HUES48 (cell line): ENCODE results near the gene GABRB2.

Source experiments
- H3K27ac ChIP-seq: one replicate; pipeline ENCODE4 v1.7.0; 2013; ENCODE audit warnings: low read depth, low read length, inconsistent platforms
- H3K27me3 ChIP-seq: 2 replicates; pipeline ENCODE4 v1.6.1; 2013; ENCODE audit warnings: mild to moderate bottlenecking, low read length; ENCODE audit not compliant: control insufficient read depth, insufficient read depth
- H3K36me3 ChIP-seq: 2 replicates; pipeline ENCODE4 v1.6.1; 2013; ENCODE audit warnings: low read length; ENCODE audit not compliant: control insufficient read depth, insufficient read depth
- H3K4me1 ChIP-seq: 2 replicates; pipeline ENCODE4 v1.6.1; 2013; ENCODE audit warnings: mild to moderate bottlenecking, low read length; ENCODE audit not compliant: control insufficient read depth, insufficient read depth
- H3K4me3 ChIP-seq: 2 replicates; pipeline ENCODE4 v1.5.1; 2013; ENCODE audit warnings: mild to moderate bottlenecking, low read depth, low read length
- H3K9ac ChIP-seq: 2 replicates; pipeline ENCODE4 v1.6.1; 2013; ENCODE audit warnings: mild to moderate bottlenecking, low read depth, low read length, moderate library complexity
- H3K9me3 ChIP-seq: 2 replicates; pipeline ENCODE4 v1.6.1; 2013; ENCODE audit warnings: low read length; ENCODE audit not compliant: control insufficient read depth, insufficient read depth

GABRB2 gene

GRCh38 chr5:161412792-161413191 lies 133.7 kb downstream of the GABRB2 start:
- no peaks in the 10 kb centered on the region for H3K9me3 ChIP-seq
- H3K9ac ChIP-seq: no peak overlapping the region
- no peaks in the 10 kb centered on the region for H3K36me3 ChIP-seq
- no peaks in the 10 kb centered on the region for H3K4me1 ChIP-seq
- H3K27ac ChIP-seq: no peak overlapping the region
- no peak overlapping the region for H3K4me3 ChIP-seq
- H3K27me3 ChIP-seq: no peaks in the 10 kb centered on the region

- no peak overlapping the region for H3K9ac ChIP-seq
- H3K4me3 ChIP-seq: no peak overlapping the region
- H3K27me3 ChIP-seq: no peaks in the 10 kb centered on the region
- H3K4me1 ChIP-seq: no peaks in the 10 kb centered on the region
- no peak overlapping the region for H3K27ac ChIP-seq
- H3K36me3 ChIP-seq: no peaks in the 10 kb centered on the region
- H3K9me3 ChIP-seq: no peaks in the 10 kb centered on the region
Measured at GRCh38 chr5:161411156-161411555, 135.4 kb downstream of the GABRB2 start.

- H3K27me3 ChIP-seq: no peaks in the 10 kb centered on the region
- H3K36me3 ChIP-seq: no peaks in the 10 kb centered on the region
- no peaks in the 10 kb centered on the region for H3K4me1 ChIP-seq
- no peak overlapping the region for H3K9ac ChIP-seq
- no peak overlapping the region for H3K4me3 ChIP-seq
- no peak overlapping the region for H3K27ac ChIP-seq
- no peaks in the 10 kb centered on the region for H3K9me3 ChIP-seq
Measured at GRCh38 chr5:161410640-161411039, 135.9 kb downstream of the GABRB2 start.

- H3K27ac ChIP-seq: no peak overlapping the region
- no peaks in the 10 kb centered on the region for H3K36me3 ChIP-seq
- no peaks in the 10 kb centered on the region for H3K9me3 ChIP-seq
- no peak overlapping the region for H3K9ac ChIP-seq
- no peaks in the 10 kb centered on the region for H3K4me1 ChIP-seq
- H3K27me3 ChIP-seq: no peaks in the 10 kb centered on the region
- no peak overlapping the region for H3K4me3 ChIP-seq
Measured at GRCh38 chr5:161409471-161409870, 137.1 kb downstream of the GABRB2 start.

GRCh38 chr5:161406880-161407279 lies 139.6 kb downstream of the GABRB2 start:
- H3K9me3 ChIP-seq: no peaks in the 10 kb centered on the region
- H3K9ac ChIP-seq: no peak overlapping the region
- no peaks in the 10 kb centered on the region for H3K36me3 ChIP-seq
- H3K27me3 ChIP-seq: no peaks in the 10 kb centered on the region
- no peak overlapping the region for H3K4me3 ChIP-seq
- H3K4me1 ChIP-seq: no peaks in the 10 kb centered on the region
- H3K27ac ChIP-seq: no peak overlapping the region

- Histone ChIP-seq H3K9me3 (no peaks in the 10 kb centered on the region), H3K36me3 (no peaks in the 10 kb centered on the region), H3K4me3 (no peak overlapping the region), H3K27ac (no peak overlapping the region), H3K4me1 (no peaks in the 10 kb centered on the region), H3K9ac (no peak overlapping the region), H3K27me3 (no peaks in the 10 kb centered on the region)
Measured at GRCh38 chr5:161403996-161404395, 142.5 kb downstream of the GABRB2 start.

GRCh38 chr5:161403121-161403520 lies 143.4 kb downstream of the GABRB2 start:
- Histone ChIP-seq H3K36me3 (no peaks in the 10 kb centered on the region), H3K27me3 (no peaks in the 10 kb centered on the region), H3K4me3 (no peak overlapping the region), H3K4me1 (no peaks in the 10 kb centered on the region), H3K9ac (no peak overlapping the region), H3K27ac (no peak overlapping the region), H3K9me3 (no peaks in the 10 kb centered on the region)

GRCh38 chr5:161400583-161400982 lies 145.9 kb downstream of the GABRB2 start:
- Histone ChIP-seq H3K9ac (no peak overlapping the region), H3K27ac (no peak overlapping the region), H3K4me1 (no peaks in the 10 kb centered on the region), H3K36me3 (no peaks in the 10 kb centered on the region), H3K27me3 (no peaks in the 10 kb centered on the region), H3K4me3 (no peak overlapping the region), H3K9me3 (no peaks in the 10 kb centered on the region)

DNA sequence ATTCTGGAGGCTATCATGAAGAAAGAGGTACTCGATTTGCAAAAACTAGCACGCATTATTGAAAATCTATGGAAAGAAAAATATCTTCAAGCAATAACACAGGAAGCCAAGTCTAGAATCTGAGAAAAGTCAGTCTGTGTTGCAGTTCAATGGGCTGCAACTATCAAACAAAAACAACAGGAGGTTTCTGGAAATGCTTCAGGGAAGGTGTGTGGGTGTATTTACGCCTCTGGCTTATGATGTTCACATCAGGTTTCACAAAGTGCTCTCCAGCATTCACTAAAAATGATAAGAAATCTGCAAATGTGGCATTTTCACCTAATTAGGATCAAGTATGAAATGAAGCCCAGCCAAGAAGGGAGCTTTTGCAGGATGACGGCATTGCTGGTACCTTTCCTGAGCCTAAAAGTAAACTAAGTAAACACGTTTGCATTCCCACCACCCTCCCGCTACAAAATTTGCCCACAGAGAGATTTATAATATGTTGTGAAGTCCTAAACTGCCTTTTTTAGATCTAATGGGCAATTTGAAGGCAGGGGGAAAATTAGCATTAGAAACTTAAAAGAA lies 146.4 kb downstream of the GABRB2 start:
- no peaks in the 10 kb centered on the region for H3K36me3 ChIP-seq
- H3K9ac ChIP-seq: no peak overlapping the region
- no peak overlapping the region for H3K27ac ChIP-seq
- H3K4me3 ChIP-seq: no peak overlapping the region
- no peaks in the 10 kb centered on the region for H3K9me3 ChIP-seq
- no peaks in the 10 kb centered on the region for H3K4me1 ChIP-seq
- no peaks in the 10 kb centered on the region for H3K27me3 ChIP-seq

DNA sequence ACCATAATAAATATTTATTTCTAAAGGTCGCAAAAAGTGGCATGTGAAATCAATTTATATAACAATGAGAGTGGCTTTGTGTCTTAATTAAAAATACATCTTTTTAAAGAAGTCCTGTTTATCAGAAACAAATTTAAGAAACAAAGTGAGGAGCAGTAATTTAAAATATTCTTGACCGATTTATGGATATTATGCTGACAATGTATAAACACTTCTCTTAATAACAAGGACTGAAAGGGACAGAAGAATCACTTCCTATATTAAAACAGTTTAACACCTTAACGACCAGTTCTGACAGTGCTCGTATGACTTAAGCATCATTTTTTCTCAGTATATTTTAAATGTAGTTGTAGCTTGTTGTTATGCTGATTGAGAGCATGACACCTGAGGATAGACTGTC lies 149.1 kb downstream of the GABRB2 start:
- H3K27me3 ChIP-seq: no peaks in the 10 kb centered on the region
- H3K4me3 ChIP-seq: no peak overlapping the region
- no peak overlapping the region for H3K9ac ChIP-seq
- no peaks in the 10 kb centered on the region for H3K9me3 ChIP-seq
- H3K4me1 ChIP-seq: no peaks in the 10 kb centered on the region
- no peak overlapping the region for H3K27ac ChIP-seq
- no peaks in the 10 kb centered on the region for H3K36me3 ChIP-seq

DNA sequence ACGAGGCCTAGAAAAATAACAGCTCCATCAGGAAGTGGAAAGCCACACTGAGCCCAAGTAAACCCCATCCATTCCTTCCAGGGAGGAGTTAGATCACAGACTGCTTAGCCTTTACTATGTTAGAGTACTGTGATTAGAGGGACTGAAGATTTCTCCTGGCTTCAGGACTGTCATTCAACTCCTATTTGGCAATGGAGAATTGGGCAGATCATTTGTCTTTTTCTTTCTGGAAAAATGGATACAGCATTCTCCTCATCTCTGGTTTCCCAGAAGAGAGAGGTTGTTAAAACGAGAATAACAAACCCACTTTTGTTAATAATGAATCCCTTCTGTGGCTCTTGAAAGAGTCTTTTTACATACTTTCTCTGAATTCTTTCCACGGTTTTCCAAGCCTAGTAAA lies 150.4 kb downstream of the GABRB2 start:
- no peaks in the 10 kb centered on the region for H3K4me1 ChIP-seq
- H3K27ac ChIP-seq: no peak overlapping the region

GRCh38 chr5:161391724-161392123 lies 154.8 kb downstream of the GABRB2 start:
- Histone ChIP-seq H3K4me1 (no peaks in the 10 kb centered on the region), H3K36me3 (no peaks in the 10 kb centered on the region), H3K9ac (no peak overlapping the region), H3K4me3 (no peak overlapping the region), H3K9me3 (no peaks in the 10 kb centered on the region), H3K27me3 (no peaks in the 10 kb centered on the region), H3K27ac (no peak overlapping the region)

More for the DNA sequence above, 150.4 kb downstream of the GABRB2 start:
- Histone ChIP-seq H3K9me3 (no peaks in the 10 kb centered on the region), H3K27me3 (no peaks in the 10 kb centered on the region), H3K9ac (no peak overlapping the region), H3K36me3 (no peaks in the 10 kb centered on the region), H3K4me3 (no peak overlapping the region)
